ENCODE data around the gene TLE4. TPM values are rescaled to one million over a fixed set of nuclear protein-coding genes. Genes with fewer than 3 reads are reported as not detected.

The TLE4 gene
- total and polyA plus RNA-seq, 2 of the 4 experiments (the other 2 are of a cell fraction) = 68.0 to 78.1 TPM

DNA sequence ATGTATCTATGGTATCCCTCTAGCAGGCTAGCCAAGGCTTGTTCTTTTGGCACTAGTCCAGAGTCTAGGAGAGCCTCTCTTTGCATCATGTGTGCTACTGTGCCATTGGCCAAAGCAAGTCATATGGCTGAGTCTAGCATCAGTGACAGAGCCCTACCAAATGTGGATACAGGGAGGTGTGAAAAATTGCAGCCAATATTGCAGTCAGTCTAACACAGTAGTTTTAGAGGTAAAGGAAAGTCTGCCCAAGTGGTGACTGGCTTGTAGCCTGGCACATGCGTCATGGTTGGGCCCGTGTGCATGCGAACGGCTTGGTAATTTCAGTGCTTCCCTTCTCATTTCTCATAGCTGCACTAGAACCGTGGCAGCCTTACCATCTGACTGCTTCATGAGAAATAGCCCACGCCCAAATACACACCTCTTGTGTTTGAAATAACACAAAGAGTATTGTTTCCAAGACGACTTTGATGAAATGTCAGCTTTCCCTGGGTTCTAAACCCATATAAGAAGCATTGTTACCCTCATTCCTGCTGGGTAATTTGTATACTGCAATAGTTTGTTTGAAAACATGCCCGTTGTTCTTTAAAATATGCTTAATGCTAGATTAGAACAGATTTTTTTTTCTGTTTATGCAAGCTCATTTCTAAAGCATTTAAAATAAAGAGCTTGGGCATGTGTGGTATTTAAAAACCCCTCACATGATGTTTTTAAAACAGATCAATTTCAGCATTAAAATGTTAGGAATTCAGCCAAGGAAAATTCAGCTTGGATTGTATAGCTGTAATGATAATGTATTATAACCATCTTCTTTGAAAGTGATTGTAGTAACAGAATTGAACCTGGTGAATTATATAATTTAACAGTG is 113.2 kb downstream of the TLE4 start:
- WGBS, 2 experiments (ENCODE audit: extremely low coverage in 2 of 2, insufficient read length in 1 of 2) = 80% methylated on average over 1 of the region's 8 CpGs; no CpG with 5 or more reads in 1 of the 2 experiments
- H3K4me3 ChIP-seq (ENCODE audit: insufficient read depth, low read depth, low read length) = no peak overlapping the region
- peaks cover 22% of the 10 kb centered on the region for H3K9me1 ChIP-seq (ENCODE audit: insufficient read depth, low read length)
- DNase-seq (peak; percentile 55), ATAC-seq (ENCODE audit: low read depth) (peak; percentile 63)
- ChIA-PET CTCF (no interaction called here), POLR2A (ENCODE audit: unreplicated experiment) (no interaction called here)
- H2AK5ac ChIP-seq (ENCODE audit: low read depth, low read length) = peak overlapping the region; percentile 97
- no TSS peak for BruUV-seq (replicated peaks)
- peak overlapping the region; percentile 83 for H3K27ac ChIP-seq (ENCODE audit: insufficient read depth, low read length)
- peak overlapping the region; percentile 93 for H3K4ac ChIP-seq (ENCODE audit: low read depth, low read length)
- peak overlapping the region; percentile 28 for H2AFZ ChIP-seq (replicated peaks; ENCODE audit: low read length, poor library complexity)
- H2BK15ac ChIP-seq (ENCODE audit: low read depth, low read length) = peak overlapping the region; percentile 89
- no peaks in the 10 kb centered on the region for H3K9me3 ChIP-seq (ENCODE audit: control insufficient read depth, insufficient read depth, low read length)
- H4K20me1 ChIP-seq (ENCODE audit: insufficient read depth, low read length) = peaks cover 3% of the 10 kb centered on the region; the same call in 1 of the 2 replicates
- peak overlapping the region; percentile 96 for H2BK120ac ChIP-seq (ENCODE audit: low read depth, low read length)
- in situ Hi-C loops (cut with MboI; ENCODE audit: low sequenced_read_pairs) (no loop called here), dilution Hi-C loops (cut with HindIII; ENCODE audit: low sequenced_read_pairs, unreplicated experiment) (no loop called here), intact Hi-C loops (cut with micrococcal nuclease) (no loop called here)
- no peaks in the 10 kb centered on the region for H3K27me3 ChIP-seq (ENCODE audit: control insufficient read depth, insufficient read depth, low read length)
- H4K8ac ChIP-seq (ENCODE audit: low read depth in 2 of 2, low read length in 2 of 2) = peak overlapping the region; percentile 70 to 86; a peak in 3 of 4 replicates
- H3K79me1 ChIP-seq (ENCODE audit: low read depth in 1 of 2, low read length in 2 of 2) = peaks cover 29 to 48% of the 10 kb centered on the region in 2 experiments
- peak overlapping the region; percentile 3 for H4K5ac ChIP-seq (ENCODE audit: low read depth, low read length)
- H3K18ac ChIP-seq (ENCODE audit: low read depth, low read length) = peak overlapping the region; percentile 10
- peak overlapping the region; percentile 63 for H3K23ac ChIP-seq (ENCODE audit: low read depth, low read length)
- peak overlapping the region; percentile 40 for H3K56ac ChIP-seq (ENCODE audit: extremely low read depth, insufficient read depth, low read length)
- peak overlapping the region; percentile 92 for H2BK5ac ChIP-seq (ENCODE audit: low read depth, low read length, poor library complexity, severe bottlenecking)
- H3K4me1 ChIP-seq (ENCODE audit: control insufficient read depth, insufficient read depth, low read length) = peaks cover 24% of the 10 kb centered on the region
- H4K91ac ChIP-seq (ENCODE audit: insufficient read depth, low read depth, low read length) = peak overlapping the region; percentile 82
- peak overlapping the region; percentile 12; the same call in 1 of the 2 replicates for H3K9ac ChIP-seq (ENCODE audit: low read depth, low read length)
- no peak overlapping the region; the same call in 1 of the 2 replicates for H3K4me2 ChIP-seq (ENCODE audit: low read depth, low read length)
- H2BK20ac ChIP-seq (ENCODE audit: low read depth, low read length) = peak overlapping the region; percentile 87
- H3K36me3 ChIP-seq (ENCODE audit: control insufficient read depth, insufficient read depth, low read length) = peaks cover 6% of the 10 kb centered on the region
- TF ChIP-seq MAFK (IDR thresholded peaks at IDR 0.05; ENCODE audit: low read depth, low read length) = no peak
- TF ChIP-seq, protein P1, sequence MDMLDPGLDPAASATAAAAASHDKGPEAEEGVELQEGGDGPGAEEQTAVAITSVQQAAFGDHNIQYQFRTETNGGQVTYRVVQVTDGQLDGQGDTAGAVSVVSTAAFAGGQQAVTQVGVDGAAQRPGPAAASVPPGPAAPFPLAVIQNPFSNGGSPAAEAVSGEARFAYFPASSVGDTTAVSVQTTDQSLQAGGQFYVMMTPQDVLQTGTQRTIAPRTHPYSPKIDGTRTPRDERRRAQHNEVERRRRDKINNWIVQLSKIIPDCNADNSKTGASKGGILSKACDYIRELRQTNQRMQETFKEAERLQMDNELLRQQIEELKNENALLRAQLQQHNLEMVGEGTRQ (IDR thresholded peaks at IDR 0.05; ENCODE audit: low read depth, low read length) = peak; percentile 31; the same call in 1 of the 2 replicates
- peak overlapping the region; percentile 82 for H3K14ac ChIP-seq (replicated peaks; ENCODE audit: low read depth, low read length)
- H2AK9ac ChIP-seq (replicated peaks; ENCODE audit: low read depth, low read length, poor library complexity) = peak overlapping the region; percentile 26

Data from IMR-90 (cell line).